Activated CD8-positive, alpha-beta memory T cell treated with anti-CD3 and anti-CD28 coated beads, Interleukin-2, amount 50 U/mL, for 24 hours (primary cell): ENCODE results near the gene ARID2.

Experiments used
- DNase-seq: peaks from one replicate; pipeline ENCODE4 v3.0.0-alpha.2; 2020; ENCODE audit errors: extremely low read depth

The ARID2 gene

GRCh38 chr12:45933504-45933903 lies 204.0 kb downstream of the ARID2 start:
- no peak for DNase-seq

GRCh38 chr12:45934956-45935355 lies 205.4 kb downstream of the ARID2 start:
- no peak for DNase-seq

GRCh38 chr12:45938566-45938965 lies 209.1 kb downstream of the ARID2 start:
- no peak for DNase-seq

GRCh38 chr12:45939759-45940158 lies 210.3 kb downstream of the ARID2 start:
- DNase-seq, result no peak

GRCh38 chr12:45944771-45945170 lies 215.3 kb downstream of the ARID2 start:
- DNase-seq, result no peak

GRCh38 chr12:45946435-45946834 lies 216.9 kb downstream of the ARID2 start:
- DNase-seq, result no peak

GRCh38 chr12:45948546-45948945 lies 219.0 kb downstream of the ARID2 start:
- DNase-seq, result no peak
